ENCODE measurements around the gene STAM.
A peak's percentile ranks its signal among the peaks of the same experiment; 100 is the strongest.
"Not testable (repeated sequence)": the region's sequence is repeated elsewhere in the genome, so short reads cannot be mapped to it uniquely, and the experiment has no call there.

Gene STAM

DNA sequence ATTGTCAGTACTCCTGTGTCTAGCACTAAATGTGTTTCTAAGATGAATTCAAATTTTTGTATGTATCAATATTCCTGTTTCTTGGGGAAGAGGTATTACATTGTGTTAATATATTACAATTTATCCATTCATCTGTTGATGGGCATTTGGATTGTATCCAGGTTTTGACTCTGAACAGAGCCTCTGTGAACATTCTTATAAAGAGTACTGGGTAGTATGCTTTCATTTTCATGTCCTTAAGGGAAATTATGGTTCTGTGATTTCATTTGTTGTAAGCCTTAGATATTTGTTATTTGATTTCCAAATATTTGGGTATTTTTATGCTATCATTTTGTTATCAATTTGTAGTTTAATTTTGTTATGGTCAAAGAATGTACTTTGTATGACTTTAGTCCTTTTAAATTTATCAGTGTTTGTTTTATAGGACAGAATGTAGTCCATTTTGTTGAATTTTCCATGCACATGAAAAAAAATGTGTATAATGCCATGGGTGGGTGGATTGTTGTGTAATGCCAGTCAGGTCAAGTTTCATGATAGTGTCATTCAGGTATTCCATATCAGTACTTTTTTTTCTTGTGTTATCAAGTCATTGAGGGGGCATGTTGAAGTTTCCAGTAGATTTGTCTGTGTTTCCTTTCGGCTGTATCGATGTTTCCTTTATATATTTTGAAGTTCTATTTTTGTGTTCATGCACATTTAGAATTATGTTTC lies 38.4 kb downstream of the STAM start:
- no peak for DNase-seq

DNA sequence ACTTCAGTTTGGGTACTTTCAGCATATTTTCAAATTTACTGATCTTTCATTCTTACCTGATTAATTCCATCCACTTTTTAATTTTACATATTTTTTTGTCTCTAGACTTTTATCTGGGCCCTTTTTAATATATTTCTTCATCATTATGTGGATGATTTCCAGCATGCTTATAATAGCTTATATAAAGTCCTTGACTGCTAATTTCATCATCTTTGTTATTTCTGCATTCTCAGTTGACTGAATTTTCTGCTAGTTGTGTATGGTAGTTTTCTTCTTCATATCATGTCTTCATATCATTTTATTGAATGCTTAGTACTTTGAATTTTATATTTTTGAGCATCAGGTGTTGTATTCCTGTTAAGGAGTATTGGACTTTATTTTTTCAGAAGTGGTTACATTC lies 39.6 kb downstream of the STAM start:
- DNase-seq, result no peak

GRCh38 chr10:17684537-17684936 lies 40.6 kb downstream of the STAM start:
- DNase-seq, result no peak

- DNase-seq, result peak in 1 of 2 experiments; percentile 2
These were observed 41.4 kb downstream of the STAM start for GRCh38 chr10:17685233-17685840.

DNA sequence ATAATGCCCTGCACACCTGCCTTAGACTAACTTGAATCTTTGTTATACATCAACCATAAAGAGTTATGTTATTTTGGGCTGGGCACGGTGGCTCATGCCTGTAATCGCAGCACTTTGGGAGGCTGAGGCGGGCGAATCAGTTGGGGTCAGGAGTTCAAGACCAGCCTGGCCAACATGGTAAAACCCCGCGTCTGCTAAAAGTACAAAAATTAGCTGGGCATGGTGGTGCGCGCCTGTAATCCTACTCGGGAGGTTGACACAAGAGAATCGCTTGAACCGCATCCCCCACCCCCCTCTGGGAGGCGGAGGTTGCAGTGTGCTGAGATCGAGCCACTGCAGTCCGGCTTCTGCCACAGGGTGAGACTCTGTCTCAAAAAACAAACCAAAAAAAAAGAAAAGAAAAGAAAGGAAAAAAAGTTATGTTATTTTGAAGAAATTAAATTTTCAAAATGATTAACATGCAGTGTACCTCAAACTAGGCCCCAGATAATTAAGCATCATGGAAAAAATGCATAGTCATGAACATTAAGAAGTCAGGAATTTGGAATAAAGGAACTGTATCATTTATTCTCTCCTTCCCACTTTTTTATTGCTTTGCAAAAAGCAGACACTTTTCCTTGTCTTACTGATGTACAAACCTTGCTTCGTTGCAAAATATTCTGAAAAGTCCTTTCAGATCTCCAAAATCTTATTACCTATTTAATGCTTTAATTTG lies 43.3 kb downstream of the STAM start:
- no peak for DNase-seq

- no peak for DNase-seq
These were observed 45.2 kb downstream of the STAM start for GRCh38 chr10:17689137-17689536.

DNA sequence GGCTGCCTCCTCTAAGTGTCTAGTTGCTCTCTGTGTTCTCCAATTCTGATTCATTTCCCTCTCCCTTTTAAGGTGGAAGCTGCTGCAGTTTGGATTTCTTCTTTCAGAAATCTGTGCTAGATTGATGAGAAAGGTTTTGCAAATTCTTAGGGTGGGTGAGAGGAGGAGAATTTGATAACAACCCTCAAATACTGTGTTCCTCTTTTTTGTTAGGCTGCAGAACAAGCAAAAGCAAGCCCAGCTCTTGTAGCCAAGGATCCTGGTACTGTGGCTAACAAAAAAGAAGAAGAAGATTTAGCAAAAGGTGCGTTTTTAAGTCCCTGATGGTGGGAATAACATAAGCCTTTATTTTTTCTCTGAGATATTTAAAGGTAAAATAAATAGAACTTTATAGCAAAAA lies 49.1 kb downstream of the STAM start:
- no peak for DNase-seq

DNA sequence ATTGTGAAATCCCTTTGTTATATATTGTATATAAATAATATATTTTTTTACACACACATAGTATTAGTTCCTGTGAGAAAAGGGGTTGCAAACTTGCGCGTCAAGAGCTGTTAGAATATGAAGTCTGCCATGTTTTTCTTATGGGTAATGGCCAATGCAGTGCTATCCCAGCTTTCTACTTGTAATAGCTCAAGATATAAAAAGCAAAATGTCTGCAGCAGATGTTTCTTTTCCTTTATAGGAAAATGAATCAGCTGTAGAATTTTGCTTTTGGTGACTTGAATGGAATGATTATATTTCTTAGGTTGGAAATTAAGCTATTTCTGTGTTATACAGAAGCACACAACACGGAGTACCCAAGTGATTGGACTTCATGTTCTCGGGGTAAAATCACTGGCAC lies 54.7 kb downstream of the STAM start:
- DNase-seq, result no peak

DNA sequence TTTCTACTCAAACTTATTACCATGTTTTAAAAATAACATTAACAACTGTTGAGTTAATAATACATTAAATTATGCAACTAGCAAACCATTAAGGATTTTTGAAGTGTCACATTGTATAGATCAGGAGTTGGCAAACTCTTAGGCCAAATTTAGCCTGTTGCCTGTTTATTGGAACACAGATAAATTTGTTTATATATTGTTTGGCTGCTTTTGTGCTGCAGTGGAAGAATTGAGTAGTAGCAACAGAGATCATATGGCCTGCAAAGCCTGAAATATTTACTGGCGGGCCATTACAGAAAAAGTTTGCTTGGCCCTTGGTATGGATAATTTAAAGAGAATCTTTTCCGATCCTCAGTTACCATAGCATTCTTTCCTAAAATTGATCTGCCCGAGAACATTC lies 57.4 kb downstream of the STAM start:
- DNase-seq, result no peak

- no peak for DNase-seq
These were observed 59.8 kb downstream of the STAM start for GRCh38 chr10:17703706-17704105.

- DNase-seq, result no peak
These were observed 64.9 kb downstream of the STAM start for GRCh38 chr10:17708821-17709220.

GRCh38 chr10:17709492-17709891 lies 65.5 kb downstream of the STAM start:
- no peak for DNase-seq

DNA sequence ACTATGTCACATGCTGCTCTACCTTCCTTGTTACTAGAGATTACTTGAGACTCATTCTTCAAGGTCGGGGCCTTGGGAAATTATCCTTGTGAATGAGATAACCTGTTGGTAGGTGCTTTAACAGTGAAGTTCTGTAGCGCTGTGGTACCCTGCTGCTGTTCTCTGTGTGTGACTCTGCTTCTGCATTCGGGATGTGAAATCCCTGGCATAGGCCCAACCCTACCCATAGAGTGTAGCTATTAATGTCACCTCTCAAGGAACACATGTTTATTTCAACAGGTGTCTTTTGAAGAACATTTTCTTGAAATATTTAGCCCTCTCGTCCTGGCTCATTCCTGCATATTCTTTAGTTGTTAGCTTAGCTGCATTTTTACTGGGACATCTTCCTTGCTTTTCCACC lies 66.2 kb downstream of the STAM start:
- DNase-seq, result no peak

DNA sequence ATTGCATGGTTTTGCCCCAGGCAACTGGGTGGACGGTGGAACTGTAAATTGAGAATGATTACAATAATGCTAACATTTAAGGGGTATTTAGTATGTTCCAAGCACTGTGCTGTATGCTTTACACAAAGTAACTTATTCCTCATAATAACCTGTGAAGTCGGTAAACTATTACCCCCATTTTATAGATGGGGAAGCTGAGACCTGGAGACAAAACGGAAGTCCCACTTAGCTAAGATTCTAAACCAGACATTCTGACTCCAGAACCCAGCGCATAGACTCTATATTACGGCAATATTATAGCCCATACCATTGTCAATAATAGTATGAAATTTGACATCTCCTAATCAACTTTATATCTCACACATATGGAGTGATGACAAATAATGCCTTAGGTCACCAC lies 68.1 kb downstream of the STAM start:
- no peak for DNase-seq

DNA sequence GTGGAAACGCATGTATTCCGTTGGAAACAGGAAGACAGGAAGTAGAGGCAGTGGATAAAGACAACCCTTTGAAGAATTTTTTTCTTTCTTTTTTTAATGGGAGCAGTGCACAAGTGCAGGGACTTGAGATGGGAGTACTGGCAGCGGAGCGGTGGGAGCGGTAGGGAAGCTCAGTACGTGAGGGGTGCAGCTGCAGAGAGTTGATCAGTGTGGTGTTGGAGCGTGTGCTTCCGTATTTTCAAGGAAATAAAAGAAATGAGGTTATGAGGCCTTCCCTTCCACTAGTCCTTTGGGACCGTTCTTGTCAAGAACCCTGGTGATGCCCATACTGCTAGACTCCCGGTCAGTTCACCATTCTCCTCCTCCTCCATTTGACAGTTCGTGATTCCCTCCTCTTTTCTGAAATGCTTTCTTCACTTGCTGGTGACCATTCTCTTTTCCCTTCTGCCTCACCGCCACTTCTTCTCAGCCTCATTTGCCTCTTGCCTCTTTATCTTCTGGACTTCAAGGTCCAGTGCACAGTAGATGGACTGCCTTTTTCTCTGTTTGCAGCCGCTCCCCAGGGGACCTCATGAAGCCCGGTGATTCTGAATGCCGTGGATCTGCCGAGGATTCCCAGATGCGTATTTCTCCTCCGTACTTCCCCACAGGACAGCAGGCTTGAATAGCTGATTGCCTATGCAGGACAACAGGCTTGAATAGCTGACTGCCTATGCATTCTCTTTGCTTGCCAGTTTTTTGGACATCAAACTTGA lies 68.9 kb downstream of the STAM start:
- DNase-seq, result no peak

DNA sequence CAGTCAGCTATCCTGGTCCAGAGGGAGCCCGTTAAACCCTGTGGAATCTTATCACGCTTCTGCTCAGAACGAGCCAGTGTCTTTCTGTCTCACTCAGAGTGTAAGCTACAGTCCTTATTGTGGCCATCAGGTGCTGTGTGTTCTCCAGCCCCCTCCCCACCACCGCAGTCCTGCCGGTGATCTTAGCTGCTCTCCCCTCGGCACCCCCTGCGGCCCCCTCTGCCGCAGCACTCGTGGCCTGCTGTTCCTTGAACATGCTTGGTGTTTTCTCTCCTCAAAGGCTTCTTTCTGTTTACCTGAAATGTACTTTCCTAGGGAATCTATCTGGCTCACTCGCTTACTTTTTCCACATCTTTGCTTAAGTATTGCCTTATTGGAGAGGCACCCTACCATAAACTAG lies 69.8 kb downstream of the STAM start:
- DNase-seq, result no peak

- no peak for DNase-seq
These were observed 72.2 kb downstream of the STAM start for GRCh38 chr10:17716161-17716560.

DNA sequence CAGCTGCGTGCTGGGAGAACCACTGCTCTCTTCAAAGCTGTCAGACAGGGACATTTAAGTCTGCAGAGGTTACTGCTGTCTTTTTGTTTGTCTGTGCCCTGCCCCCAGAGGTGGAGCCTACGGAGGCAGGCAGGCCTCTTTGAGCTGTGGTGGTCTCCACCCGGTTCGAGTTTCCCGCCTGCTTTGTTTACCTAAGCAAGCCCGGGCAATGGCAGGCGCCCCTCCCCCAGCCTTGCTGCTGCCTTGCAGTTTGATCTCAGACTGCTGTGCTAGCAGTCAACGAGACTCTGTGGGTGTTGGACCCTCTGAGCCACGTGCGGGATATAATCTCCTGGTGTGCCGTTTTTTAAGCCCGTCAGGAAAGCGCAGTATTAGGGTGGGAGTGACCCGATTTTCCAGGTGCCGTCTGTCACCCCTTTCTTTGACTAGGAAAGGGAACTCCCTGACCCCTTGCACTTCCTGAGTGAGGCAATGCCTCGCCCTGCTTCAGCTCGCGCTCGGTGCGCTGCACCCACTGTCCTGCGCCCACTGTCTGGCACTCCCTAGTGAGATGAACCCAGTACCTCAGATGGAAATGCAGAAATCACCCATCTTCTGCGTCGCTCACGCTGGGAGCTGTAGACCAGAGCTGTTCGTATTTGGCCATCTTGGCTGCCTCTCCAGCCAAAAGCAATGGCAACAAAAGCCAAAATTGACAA lies 78.5 kb downstream of the STAM start:
- DNase-seq, result not testable (repeated sequence)

DNA sequence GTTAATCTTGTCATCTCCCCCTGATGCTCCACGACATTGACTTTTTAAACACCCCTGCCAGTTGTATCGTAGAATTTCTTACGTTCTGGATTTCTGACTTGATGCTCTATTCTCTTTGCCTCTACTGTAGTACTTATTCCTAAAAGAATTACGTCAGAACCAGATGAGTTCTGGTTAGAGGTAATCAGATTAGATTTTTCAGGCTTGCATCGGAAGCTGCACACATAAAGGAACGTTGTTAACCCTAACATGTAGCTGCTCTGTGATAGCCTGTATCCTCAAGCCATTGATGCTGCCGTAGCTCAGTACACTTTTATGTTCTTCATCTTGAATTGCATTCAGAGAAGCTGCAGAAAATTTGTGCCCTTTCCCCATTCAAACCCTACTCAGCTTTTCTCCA lies 81.8 kb downstream of the STAM start:
- no peak for DNase-seq

DNA sequence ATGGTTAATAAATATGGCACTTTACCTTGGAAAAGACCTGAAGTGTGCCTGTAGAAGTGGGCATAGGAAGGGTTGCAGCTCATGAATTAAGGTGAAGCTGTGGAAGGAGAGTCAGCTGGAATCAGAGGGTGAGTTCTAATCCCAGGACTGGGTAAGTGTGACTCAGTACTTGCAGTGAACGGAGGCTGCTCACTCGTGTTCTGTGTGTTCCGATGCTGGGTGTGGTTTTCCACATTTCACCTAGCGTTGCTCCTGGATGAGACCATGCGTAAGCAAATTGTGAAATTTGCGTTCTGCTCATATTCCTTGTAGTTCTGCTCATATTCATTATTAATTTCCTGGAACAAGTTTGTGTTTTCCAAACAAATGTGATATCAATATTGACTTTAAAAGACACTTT lies 85.7 kb downstream of the STAM start:
- DNase-seq, result no peak

DNA sequence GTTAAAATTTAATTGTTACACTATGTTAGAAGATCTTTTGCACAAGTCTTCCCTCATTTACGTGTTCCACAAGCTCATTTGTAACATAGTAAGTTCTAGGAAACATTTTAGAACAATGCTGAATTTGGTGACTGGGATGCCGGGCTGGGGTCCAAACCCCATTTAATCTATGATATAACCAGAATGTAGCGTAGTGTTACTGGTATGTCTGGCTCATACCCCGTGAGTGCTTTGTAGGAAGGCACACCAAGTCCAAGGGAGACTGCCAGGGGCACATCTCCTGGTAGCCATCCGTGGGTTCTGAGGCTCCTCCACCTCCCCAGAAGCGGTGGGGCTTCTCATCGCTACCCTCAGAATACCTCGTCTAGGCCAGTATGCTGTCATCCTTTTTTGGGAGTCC lies 86.7 kb downstream of the STAM start:
- DNase-seq, result no peak

- DNase-seq, result no peak
These were observed 87.5 kb downstream of the STAM start for GRCh38 chr10:17731331-17732020.
